ENCODE results near the gene LDB3.

GRCh38 chr10:86724445-86724844 is 56.1 kb downstream of the LDB3 start:
- TF ChIP-seq CTCF (IDR thresholded peaks at IDR 0.05; ENCODE audit: low read length) (no peak), EZH2 (IDR thresholded peaks at IDR 0.05; ENCODE audit: borderline replicate concordance, low read length) (no peak)

Data from OCI-LY1 (cell line).